ENCODE results near the gene TMPRSS9.

GRCh38 chr19:2355168-2356035, 4.7 kb upstream of the TMPRSS9 start:
- TF ChIP-seq, protein P1, sequence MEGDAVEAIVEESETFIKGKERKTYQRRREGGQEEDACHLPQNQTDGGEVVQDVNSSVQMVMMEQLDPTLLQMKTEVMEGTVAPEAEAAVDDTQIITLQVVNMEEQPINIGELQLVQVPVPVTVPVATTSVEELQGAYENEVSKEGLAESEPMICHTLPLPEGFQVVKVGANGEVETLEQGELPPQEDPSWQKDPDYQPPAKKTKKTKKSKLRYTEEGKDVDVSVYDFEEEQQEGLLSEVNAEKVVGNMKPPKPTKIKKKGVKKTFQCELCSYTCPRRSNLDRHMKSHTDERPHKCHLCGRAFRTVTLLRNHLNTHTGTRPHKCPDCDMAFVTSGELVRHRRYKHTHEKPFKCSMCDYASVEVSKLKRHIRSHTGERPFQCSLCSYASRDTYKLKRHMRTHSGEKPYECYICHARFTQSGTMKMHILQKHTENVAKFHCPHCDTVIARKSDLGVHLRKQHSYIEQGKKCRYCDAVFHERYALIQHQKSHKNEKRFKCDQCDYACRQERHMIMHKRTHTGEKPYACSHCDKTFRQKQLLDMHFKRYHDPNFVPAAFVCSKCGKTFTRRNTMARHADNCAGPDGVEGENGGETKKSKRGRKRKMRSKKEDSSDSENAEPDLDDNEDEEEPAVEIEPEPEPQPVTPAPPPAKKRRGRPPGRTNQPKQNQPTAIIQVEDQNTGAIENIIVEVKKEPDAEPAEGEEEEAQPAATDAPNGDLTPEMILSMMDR (IDR thresholded peaks at IDR 0.05; ENCODE audit: poor library complexity, severe bottlenecking) = no peak
- TF ChIP-seq TAF1 (IDR thresholded peaks at IDR 0.05; ENCODE audit: low read depth) (no peak), POLR2AphosphoS5 (IDR thresholded peaks at IDR 0.05) (no peak), REST (IDR thresholded peaks at IDR 0.05; ENCODE audit: borderline replicate concordance) (no peak), EZH2 (IDR thresholded peaks at IDR 0.05; ENCODE audit: borderline replicate concordance, insufficient read depth, low read length, poor library complexity, severe bottlenecking) (no peak), RAD21 (conservative IDR thresholded peaks at IDR 0.05) (no peak), EP300 (conservative IDR thresholded peaks at IDR 0.05; ENCODE audit: poor library complexity, severe bottlenecking) (no peak), SMC3 (conservative IDR thresholded peaks at IDR 0.05; ENCODE audit: poor library complexity) (no peak)

Data from neural cell (in vitro differentiated cells).